Peyer's patch (tissue), 4 donors: ENCODE measurements around the gene SKAP2.

ENCODE experiments used
- CTCF ChIP-seq, 6 experiments: fragments of 450-650 bp in 4 of 6; fragments of 200-600 bp in 2 of 6; sonication (generic) in 1 of 6; IDR thresholded peaks; one replicate each; pipeline ENCODE4 v1.5.1; 2017 to 2019; ENCODE audit warnings: antibody characterized with exemption in 6 of 6, mild to moderate bottlenecking in 3 of 6, moderate library complexity in 1 of 6
- POLR2A ChIP-seq, 2 donors: fragments of 450-650 bp; IDR thresholded peaks; one replicate each; pipeline ENCODE4 v1.5.1; 2017; ENCODE audit warnings: antibody characterized with exemption in 2 of 2, mild to moderate bottlenecking in 2 of 2, moderate library complexity in 2 of 2

GRCh38 chr7:26868841-26869495 is 4.6 kb upstream of the SKAP2 start:
- TF ChIP-seq POLR2A (IDR thresholded peaks at IDR 0.05) (no peak), CTCF (IDR thresholded peaks at IDR 0.05) (no peak)
